ENCODE results near the gene UGT1A7.

DNA sequence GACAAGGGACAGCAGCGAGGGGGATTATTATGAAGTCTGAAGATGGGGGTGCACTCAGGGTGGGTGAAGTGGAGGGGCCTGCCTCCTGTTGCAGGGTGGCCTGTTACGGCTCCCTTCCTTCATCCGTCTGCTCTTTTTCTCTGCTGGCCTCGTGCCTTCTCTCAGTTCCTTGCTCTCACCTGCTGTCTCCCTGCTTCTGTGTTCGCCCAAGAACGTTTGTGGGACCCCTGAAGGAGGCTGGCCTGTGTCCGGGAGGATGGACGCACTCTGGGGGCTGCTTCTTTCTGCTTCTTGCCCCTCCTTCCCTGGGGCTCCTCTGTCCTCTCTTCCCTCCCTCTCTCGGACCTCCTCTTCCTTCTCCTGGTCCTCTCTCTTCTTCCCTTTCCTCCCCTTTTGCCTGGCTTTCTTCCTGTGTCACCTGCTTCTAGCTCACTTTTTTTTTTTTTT, 110.2 kb downstream of the UGT1A7 start:
- TF ChIP-seq, protein P1, sequence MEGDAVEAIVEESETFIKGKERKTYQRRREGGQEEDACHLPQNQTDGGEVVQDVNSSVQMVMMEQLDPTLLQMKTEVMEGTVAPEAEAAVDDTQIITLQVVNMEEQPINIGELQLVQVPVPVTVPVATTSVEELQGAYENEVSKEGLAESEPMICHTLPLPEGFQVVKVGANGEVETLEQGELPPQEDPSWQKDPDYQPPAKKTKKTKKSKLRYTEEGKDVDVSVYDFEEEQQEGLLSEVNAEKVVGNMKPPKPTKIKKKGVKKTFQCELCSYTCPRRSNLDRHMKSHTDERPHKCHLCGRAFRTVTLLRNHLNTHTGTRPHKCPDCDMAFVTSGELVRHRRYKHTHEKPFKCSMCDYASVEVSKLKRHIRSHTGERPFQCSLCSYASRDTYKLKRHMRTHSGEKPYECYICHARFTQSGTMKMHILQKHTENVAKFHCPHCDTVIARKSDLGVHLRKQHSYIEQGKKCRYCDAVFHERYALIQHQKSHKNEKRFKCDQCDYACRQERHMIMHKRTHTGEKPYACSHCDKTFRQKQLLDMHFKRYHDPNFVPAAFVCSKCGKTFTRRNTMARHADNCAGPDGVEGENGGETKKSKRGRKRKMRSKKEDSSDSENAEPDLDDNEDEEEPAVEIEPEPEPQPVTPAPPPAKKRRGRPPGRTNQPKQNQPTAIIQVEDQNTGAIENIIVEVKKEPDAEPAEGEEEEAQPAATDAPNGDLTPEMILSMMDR (optimal IDR thresholded peaks at IDR 0.05 in 1 of 3, IDR thresholded peaks at IDR 0.05 in 1 of 3, conservative IDR thresholded peaks at IDR 0.05 in 1 of 3; ENCODE audit: extremely low read depth in 1 of 3, insufficient read depth in 2 of 3, low read length in 3 of 3), result no peak
- no peak for TF ChIP-seq EZH2 (IDR thresholded peaks at IDR 0.05; ENCODE audit: low read length)
